GM12878 (cell line): ENCODE data around the gene COX6A1. TPM values are rescaled to one million over a fixed set of nuclear protein-coding genes. Genes with fewer than 3 reads are reported as not detected.

ENCODE experiments used
- ATAC-seq: fragments of 200-7000 bp; cut with Tn5 transposase; 3 replicates; pipeline ENCODE4 v1.9.1; 2020; ENCODE audit warnings: mild to moderate bottlenecking, moderate library complexity
- BruUV-seq: library from RNA; stranded (reverse); fragments of 400-500 nt; replicated peaks from 2 replicates; lab custom pipeline; 2021; lab: Mats Ljungman, UMichigan
- CTCF ChIA-PET: fragments of 300-600 bp; sonication (Branson Sonifier 250); formaldehyde crosslinking; extraction: SDS; loops from one replicate; lab custom pipeline; 2021; ENCODE audit warnings: inconsistent platforms; lab: Yijun Ruan, JAX
- POLR2A ChIA-PET: fragments of 350-600 bp; formaldehyde crosslinking; extraction: SDS; loops from one replicate; lab custom pipeline; 2021; ENCODE audit warnings: inconsistent platforms; lab: Charles Lee
- RAD21 ChIA-PET: fragments of 300-600 bp; sonication (Branson Sonifier 250); formaldehyde crosslinking; loops from one replicate; lab custom pipeline; 2023; ENCODE audit warnings: antibody characterized with exemption; ENCODE audit not compliant: unreplicated experiment; lab: Charles Lee
- SMC1A ChIA-PET: fragments of 300-600 bp; sonication (Branson Sonifier 250); formaldehyde crosslinking; loops from one replicate; lab custom pipeline; 2023; ENCODE audit not compliant: unreplicated experiment, uncharacterized antibody; lab: Charles Lee
- DNase-seq: peaks from one replicate; pipeline ENCODE4 v3.0.0-alpha.2; 2011; ENCODE audit warnings: low read depth, low spot score
- FAIRE-seq: peaks from 3 replicates; lab custom pipeline; 2011; peaks lifted over from hg19 to GRCh38; lab: Jason Lieb, UNC
- H2AFZ ChIP-seq: 2 replicates; pipeline ENCODE4 v1.6.0; 2011; ENCODE audit warnings: low read depth, low read length, control low read depth; ENCODE audit not compliant: control insufficient read depth
- H3K27ac ChIP-seq: 2 replicates; pipeline ENCODE4 v1.5.1; 2011; ENCODE audit warnings: control low read depth; ENCODE audit not compliant: control insufficient read depth, insufficient read depth
- H3K27me3 ChIP-seq, 2 experiments: replicated peaks in 1 of 2; 2 replicates each; pipeline versions ENCODE4 v1.6.0 to v1.6.1; 2011; ENCODE audit warnings: low read length in 1 of 2; ENCODE audit not compliant: control insufficient read depth in 2 of 2, insufficient read depth in 2 of 2
- H3K36me3 ChIP-seq, 2 experiments: 2 replicates each; pipeline ENCODE4 v1.5.1; 2011; ENCODE audit warnings: low read length in 1 of 2; ENCODE audit not compliant: control insufficient read depth in 2 of 2, insufficient read depth in 2 of 2
- H3K4me1 ChIP-seq: 2 replicates; pipeline ENCODE4 v1.6.1; 2011; ENCODE audit warnings: mild to moderate bottlenecking, low read length, moderate library complexity, mixed read lengths; ENCODE audit not compliant: control insufficient read depth, insufficient read depth
- H3K4me2 ChIP-seq: 2 replicates; pipeline ENCODE4 v1.6.0; 2011; ENCODE audit warnings: control low read depth; ENCODE audit not compliant: control insufficient read depth, insufficient read depth
- H3K4me3 ChIP-seq: fragments of 200-600 bp; sonication (generic); 2 replicates; pipeline ENCODE4 v1.5.1; 2016
- H3K79me2 ChIP-seq: 2 replicates; pipeline ENCODE4 v1.6.0; 2011; ENCODE audit warnings: low read length; ENCODE audit not compliant: control insufficient read depth, insufficient read depth
- H3K9ac ChIP-seq: 2 replicates; pipeline ENCODE4 v1.8.0; 2011; ENCODE audit warnings: low read length, control low read depth, mixed read lengths; ENCODE audit not compliant: control insufficient read depth, insufficient read depth
- H3K9me3 ChIP-seq: replicated peaks from 3 replicates; pipeline ENCODE4 v1.5.1; 2011; ENCODE audit warnings: mild to moderate bottlenecking, low read length; ENCODE audit not compliant: control insufficient read depth, insufficient read depth
- H4K20me1 ChIP-seq: 2 replicates; pipeline ENCODE4 v1.6.0; 2011; ENCODE audit not compliant: control insufficient read depth, insufficient read depth
- CEBPB ChIP-seq, 2 experiments: fragments of 150-350 bp in 1 of 2; IDR thresholded peaks; 2 replicates each; pipeline ENCODE4 v1.6.1; 2012 to 2014; ENCODE audit warnings: low read depth in 2 of 2, low read length in 2 of 2, borderline replicate concordance in 1 of 2, inconsistent platforms in 1 of 2
- PML ChIP-seq: IDR thresholded peaks from 2 replicates; pipeline ENCODE4 v1.6.1; 2012; ENCODE audit warnings: low read length, inconsistent platforms
- POLR2AphosphoS5 ChIP-seq: IDR thresholded peaks from 2 replicates; pipeline ENCODE4 v1.6.1; 2011; ENCODE audit warnings: mild to moderate bottlenecking, low read length, inconsistent platforms
- RB1 ChIP-seq: fragments of 450-650 bp; formaldehyde crosslinking; IDR thresholded peaks from 2 replicates; pipeline ENCODE4 v1.6.1; 2017; ENCODE audit warnings: mild to moderate bottlenecking, borderline replicate concordance
- STAT3 ChIP-seq: IDR thresholded peaks from 2 replicates; pipeline ENCODE4 v1.6.1; 2011; ENCODE audit warnings: low read depth, low read length, improper control_type of control experiment
- ZZZ3 ChIP-seq: IDR thresholded peaks from 2 replicates; pipeline ENCODE4 v1.6.1; 2011; ENCODE audit warnings: low read depth; ENCODE audit not compliant: control insufficient read depth, insufficient read length
- WGBS: methylation state at CpG from one replicate; pipeline ENCODE4 v1.1.6; 2016; ENCODE audit warnings: low lambda C conversion rate; ENCODE audit not compliant: insufficient replicate concordance, insufficient coverage; ENCODE audit errors: missing lambda C conversion rate; 5-methylcytosine and 5-hydroxymethylcytosine counted together
- in situ Hi-C: fragments of 300-500 bp; cut with MboI; formaldehyde crosslinking; loops from 9 replicates; pipeline ENCODE4 v1.14.3; 2018; ENCODE audit warnings: mixed read lengths
- intact Hi-C: fragments of 100-400 bp; cut with micrococcal nuclease; formaldehyde crosslinking; loops from one replicate; pipeline ENCODE4 v1.14.2; 2022; ENCODE audit not compliant: unreplicated experiment
- polyA plus RNA-seq, 11 experiments: library from polyadenylated mRNA; depleted of rRNA in 4 of 11; unstranded in 6 of 11; stranded (reverse) in 5 of 11; fragments of >200 nt; fragmentation: Nextera tagmentation in 4 of 11; fragmentation: Illumina TruSeq in 1 of 11; extraction: Ambion mirVana in 4 of 11; extraction: Trizol in 1 of 11; gene quantifications; 1 replicate in 1 of 11; 2 replicates in 10 of 11; pipeline versions ENCODE4 v1.2.1 to v1.2.3, GENCODE V29; 2011 to 2016; ENCODE audit warnings: inconsistent platforms in 2 of 11, missing spikeins in 2 of 11, low read depth in 1 of 11
- total RNA-seq, 4 experiments: library from RNA; depleted of rRNA in 3 of 4; stranded (reverse); fragments of >200 nt in 3 of 4; fragmentation: Illumina TruSeq in 1 of 4; extraction: Trizol in 1 of 4; gene quantifications; 2 replicates each; pipeline versions ENCODE4 v1.2.1 to v1.2.3, GENCODE V29; 2013 to 2021

COX6A1 gene
- total and polyA plus RNA-seq, 10 of the 15 experiments (the other 5 are each of a cell fraction or from before 2014, with no cell fraction given) = 408 to 2,723 (median 1,019) TPM

DNA sequence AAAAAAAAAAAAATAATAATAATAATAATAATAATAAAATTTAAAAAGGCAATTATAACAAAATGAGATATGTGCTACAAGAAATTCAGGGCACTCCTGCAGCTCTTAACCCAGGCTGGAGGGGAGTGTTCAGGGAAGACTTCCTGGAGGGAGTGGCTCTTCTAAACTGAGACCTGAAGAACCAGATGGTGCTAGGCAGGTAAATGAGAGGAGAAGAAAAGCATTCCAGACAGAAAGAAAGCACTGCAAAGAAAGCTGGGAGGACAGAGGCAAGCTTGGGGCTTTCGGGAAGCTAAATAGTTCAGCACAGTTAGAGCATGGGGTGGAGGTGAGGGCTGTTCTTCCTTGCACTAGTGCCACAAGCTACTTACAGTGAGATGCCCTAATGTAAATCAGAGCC, 41.5 kb downstream of the COX6A1 start (continued):
- TF ChIP-seq CEBPB (IDR thresholded peaks at IDR 0.05; ENCODE audit: borderline replicate concordance in 1 of 2, low read depth in 2 of 2, low read length in 2 of 2) (no peak), ZZZ3 (no peak), STAT3 (no peak), POLR2AphosphoS5 (no peak), RB1 (no peak)
- TF ChIP-seq, all 136 proteins: peak for 0

- H3K9ac ChIP-seq = no peak overlapping the region
- H3K79me2 ChIP-seq = no peaks in the 10 kb centered on the region
- no peak for ATAC-seq
- DNase-seq = no peak
- 47% methylated on average over 1 of the region's 1 CpG for WGBS
- SMC1A ChIA-PET = interaction anchor here (1.4 kb wide), 1 partner anchor 14 kb away, joined by 3 read pairs; no protein-coding TSS in a partner anchor
- in situ Hi-C loops = no loop called here
- no peak overlapping the region for H2AFZ ChIP-seq
- no peak for FAIRE-seq
- CTCF ChIA-PET = interaction anchor here (0.6 to 1.7 kb wide), 2 partner anchors 16 to 919 kb away, joined by 3 to 4 read pairs; no protein-coding TSS in a partner anchor
- no peak overlapping the region for H3K4me2 ChIP-seq
- TF ChIP-seq PML (no peak), ZZZ3 (no peak)
- BruUV-seq = no TSS peak
- POLR2A ChIA-PET = no interaction called here
- H3K4me3 ChIP-seq = no peak overlapping the region
- H3K4me1 ChIP-seq = no peaks in the 10 kb centered on the region
- no peaks in the 10 kb centered on the region for H4K20me1 ChIP-seq
- no peaks in the 10 kb centered on the region for H3K9me3 ChIP-seq
- H3K27me3 ChIP-seq = no peaks in the 10 kb centered on the region
- intact Hi-C loops = no loop called here
- RAD21 ChIA-PET = interaction anchor here (1.2 kb wide), 1 partner anchor 17 kb away, joined by 3 read pairs; no protein-coding TSS in a partner anchor
- H3K36me3 ChIP-seq = no peaks in the 10 kb centered on the region
- H3K27ac ChIP-seq = no peak overlapping the region
Observed at GRCh38 chr12:120480211-120480610, 42.3 kb downstream of the COX6A1 start.
